ENCODE results near the gene GPR139. TPM values are rescaled to one million over a fixed set of nuclear protein-coding genes. Genes with fewer than 3 reads are reported as not detected.

GPR139 gene
- total RNA-seq, 1 experiment from 2014 or later: not detected

DNA sequence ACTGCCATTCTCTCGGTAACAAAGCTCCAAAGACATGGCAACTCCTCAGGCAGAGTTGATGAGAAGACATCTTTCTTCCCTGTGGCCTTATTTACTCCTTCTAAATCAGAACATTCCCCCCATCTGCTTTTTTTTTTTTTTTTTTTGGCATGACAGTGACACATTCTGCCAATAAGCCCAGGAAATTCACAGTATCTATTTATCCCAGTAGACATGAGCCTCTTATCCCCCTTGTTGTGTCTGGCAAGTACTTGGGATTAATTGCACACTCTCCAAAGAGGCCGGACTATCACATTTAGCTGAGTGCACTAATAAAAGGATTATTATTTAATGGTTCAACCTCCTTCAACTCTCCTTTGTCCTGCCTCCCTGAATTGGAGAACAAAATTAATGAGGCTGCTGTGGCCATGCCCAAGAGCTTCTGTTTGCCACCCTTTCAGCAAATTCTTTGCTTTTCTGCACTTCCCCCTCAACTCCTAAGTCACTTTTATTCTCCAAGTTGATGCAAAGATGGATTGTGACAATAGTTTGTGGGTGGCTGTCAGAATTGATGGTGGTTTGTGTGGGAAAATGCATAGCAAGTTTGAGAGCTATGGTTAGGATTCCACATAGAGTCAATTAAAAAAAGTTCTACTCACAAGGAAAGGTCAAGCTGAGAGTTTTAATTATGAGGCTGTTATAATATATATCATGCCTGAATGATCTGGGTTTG lies 47.2 kb downstream of the GPR139 start:
- no peaks in the 10 kb centered on the region for H4K20me1 ChIP-seq (ENCODE audit: low read length)
- TF ChIP-seq CTCF (conservative IDR thresholded peaks at IDR 0.05; ENCODE audit: low read depth, low read length): no peak
- no peak for TF ChIP-seq EZH2 (IDR thresholded peaks at IDR 0.05; ENCODE audit: low read length, unreplicated experiment)
- no peak overlapping the region for H3K27ac ChIP-seq (ENCODE audit: low read length)
- ATAC-seq: no peak
- no peaks in the 10 kb centered on the region for H3K9me2 ChIP-seq (replicated peaks; ENCODE audit: low read length)
- POLR2A ChIA-PET (ENCODE audit: unreplicated experiment): no interaction called here
- no peaks in the 10 kb centered on the region for H3F3A ChIP-seq (ENCODE audit: low read length, unreplicated experiment)
- H3K4me1 ChIP-seq (ENCODE audit: insufficient read depth, low read length): no peaks in the 10 kb centered on the region
- 0 out of 2 replicates have a peak, but pooled peaks cover 6% of the 10 kb centered on the region for H3K27me3 ChIP-seq (ENCODE audit: low read length)
- CTCF ChIA-PET: no interaction called here
- no peaks in the 10 kb centered on the region for H3K36me3 ChIP-seq (ENCODE audit: low read depth, low read length)
- BruUV-seq (replicated peaks): no TSS peak
- no peak overlapping the region for H2AFZ ChIP-seq (ENCODE audit: low read length)
- H3K9ac ChIP-seq (ENCODE audit: low read length): no peak overlapping the region
- intact Hi-C loops (cut with micrococcal nuclease): no loop called here
- no peak overlapping the region for H3K4me3 ChIP-seq (ENCODE audit: low read length)
- H3K4me2 ChIP-seq (ENCODE audit: low read length): no peak overlapping the region
- DNase-seq: no peak
- H3K79me2 ChIP-seq (ENCODE audit: low read length): no peaks in the 10 kb centered on the region
- no peaks in the 10 kb centered on the region for H3K9me3 ChIP-seq (ENCODE audit: low read length)

- no peaks in the 10 kb centered on the region for H3K27me3 ChIP-seq (ENCODE audit: low read length)
- no peaks in the 10 kb centered on the region for H3K79me2 ChIP-seq (ENCODE audit: low read length)
- ATAC-seq (no peak), DNase-seq (peak; percentile 41)
- H2AFZ ChIP-seq (ENCODE audit: low read length): no peak overlapping the region
- H3K9me2 ChIP-seq (replicated peaks; ENCODE audit: low read length): no peaks in the 10 kb centered on the region
- H3K9me3 ChIP-seq (ENCODE audit: low read length): no peaks in the 10 kb centered on the region
- H3K9ac ChIP-seq (ENCODE audit: low read length): no peak overlapping the region
- no peaks in the 10 kb centered on the region for H3K36me3 ChIP-seq (ENCODE audit: low read depth, low read length)
- intact Hi-C loops (cut with micrococcal nuclease): no loop called here
- no peak overlapping the region for H3K27ac ChIP-seq (ENCODE audit: low read length)
- no TSS peak for BruUV-seq (replicated peaks)
- no peaks in the 10 kb centered on the region for H4K20me1 ChIP-seq (ENCODE audit: low read length)
- TF ChIP-seq EZH2phosphoT487 (IDR thresholded peaks at IDR 0.05; ENCODE audit: borderline replicate concordance, low read length): no peak
- TF ChIP-seq CTCF (conservative IDR thresholded peaks at IDR 0.05; ENCODE audit: low read depth, low read length): no peak
- no peak for TF ChIP-seq EZH2 (IDR thresholded peaks at IDR 0.05; ENCODE audit: low read length, unreplicated experiment)
- ChIA-PET CTCF (no interaction called here), POLR2A (ENCODE audit: unreplicated experiment) (no interaction called here)
- H3K4me3 ChIP-seq (ENCODE audit: low read length): no peak overlapping the region
- H3F3A ChIP-seq (ENCODE audit: low read length, unreplicated experiment): no peaks in the 10 kb centered on the region
- H3K4me1 ChIP-seq (ENCODE audit: insufficient read depth, low read length): no peaks in the 10 kb centered on the region
- H3K4me2 ChIP-seq (ENCODE audit: low read length): no peak overlapping the region
Observed at GRCh38 chr16:20023190-20023589, 50.5 kb downstream of the GPR139 start.

- H3K79me2 ChIP-seq (ENCODE audit: low read length): no peaks in the 10 kb centered on the region
- CTCF ChIA-PET: no interaction called here
- no peaks in the 10 kb centered on the region for H3F3A ChIP-seq (ENCODE audit: low read length, unreplicated experiment)
- no peaks in the 10 kb centered on the region for H3K9me2 ChIP-seq (replicated peaks; ENCODE audit: low read length)
- POLR2A ChIA-PET (ENCODE audit: unreplicated experiment): no interaction called here
- H3K27ac ChIP-seq (ENCODE audit: low read length): no peak overlapping the region
- no peak overlapping the region for H3K4me2 ChIP-seq (ENCODE audit: low read length)
- no TSS peak for BruUV-seq (replicated peaks)
- TF ChIP-seq CTCF (conservative IDR thresholded peaks at IDR 0.05; ENCODE audit: low read depth, low read length): no peak
- no peak for TF ChIP-seq EZH2phosphoT487 (IDR thresholded peaks at IDR 0.05; ENCODE audit: borderline replicate concordance, low read length)
- no peak for TF ChIP-seq EZH2 (IDR thresholded peaks at IDR 0.05; ENCODE audit: low read length, unreplicated experiment)
- no peaks in the 10 kb centered on the region for H3K27me3 ChIP-seq (ENCODE audit: low read length)
- DNase-seq (no peak), ATAC-seq (no peak)
- H2AFZ ChIP-seq (ENCODE audit: low read length): no peak overlapping the region
- no peaks in the 10 kb centered on the region for H3K4me1 ChIP-seq (ENCODE audit: insufficient read depth, low read length)
- H4K20me1 ChIP-seq (ENCODE audit: low read length): no peaks in the 10 kb centered on the region
- H3K9ac ChIP-seq (ENCODE audit: low read length): no peak overlapping the region
- H3K36me3 ChIP-seq (ENCODE audit: low read depth, low read length): no peaks in the 10 kb centered on the region
- intact Hi-C loops (cut with micrococcal nuclease): no loop called here
- H3K4me3 ChIP-seq (ENCODE audit: low read length): no peak overlapping the region
- no peaks in the 10 kb centered on the region for H3K9me3 ChIP-seq (ENCODE audit: low read length)
Observed at GRCh38 chr16:20020976-20021375, 52.7 kb downstream of the GPR139 start.

All from PC-3 (cell line).